C4-2B (cell line): ENCODE measurements around the gene SLC16A10.

Experiments used
- ZFX ChIP-seq: fragments of 450-650 bp; IDR thresholded peaks from 2 replicates; pipeline ENCODE4 v1.6.1; 2017
- TF ChIP-seq, protein P1 (sequence below): fragments of 450-650 bp; conservative IDR thresholded peaks from 2 replicates; pipeline ENCODE4 v1.5.1; 2017; ENCODE audit warnings: mild to moderate bottlenecking

DNA sequence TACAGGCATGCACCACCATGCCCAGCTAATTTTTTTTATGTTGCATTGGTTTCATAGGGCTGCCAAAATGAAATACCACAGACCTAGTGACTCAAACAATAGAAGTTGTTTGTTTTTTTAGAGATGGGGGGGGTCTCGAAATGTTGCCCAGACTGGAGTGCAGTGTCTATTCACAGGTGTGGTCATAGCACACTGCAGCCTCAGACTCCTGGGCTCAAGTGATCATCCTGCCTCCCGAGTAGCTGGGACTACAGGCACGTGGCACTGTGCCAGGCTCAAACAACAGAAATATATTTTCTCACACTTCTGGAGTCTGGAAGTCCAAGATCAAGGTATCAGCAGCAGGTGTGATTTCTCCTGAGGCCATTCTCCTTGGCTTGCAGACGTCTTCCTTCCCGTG lies 6.6 kb upstream of the SLC16A10 start:
- TF ChIP-seq, protein P1, sequence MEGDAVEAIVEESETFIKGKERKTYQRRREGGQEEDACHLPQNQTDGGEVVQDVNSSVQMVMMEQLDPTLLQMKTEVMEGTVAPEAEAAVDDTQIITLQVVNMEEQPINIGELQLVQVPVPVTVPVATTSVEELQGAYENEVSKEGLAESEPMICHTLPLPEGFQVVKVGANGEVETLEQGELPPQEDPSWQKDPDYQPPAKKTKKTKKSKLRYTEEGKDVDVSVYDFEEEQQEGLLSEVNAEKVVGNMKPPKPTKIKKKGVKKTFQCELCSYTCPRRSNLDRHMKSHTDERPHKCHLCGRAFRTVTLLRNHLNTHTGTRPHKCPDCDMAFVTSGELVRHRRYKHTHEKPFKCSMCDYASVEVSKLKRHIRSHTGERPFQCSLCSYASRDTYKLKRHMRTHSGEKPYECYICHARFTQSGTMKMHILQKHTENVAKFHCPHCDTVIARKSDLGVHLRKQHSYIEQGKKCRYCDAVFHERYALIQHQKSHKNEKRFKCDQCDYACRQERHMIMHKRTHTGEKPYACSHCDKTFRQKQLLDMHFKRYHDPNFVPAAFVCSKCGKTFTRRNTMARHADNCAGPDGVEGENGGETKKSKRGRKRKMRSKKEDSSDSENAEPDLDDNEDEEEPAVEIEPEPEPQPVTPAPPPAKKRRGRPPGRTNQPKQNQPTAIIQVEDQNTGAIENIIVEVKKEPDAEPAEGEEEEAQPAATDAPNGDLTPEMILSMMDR = no peak
- TF ChIP-seq ZFX = no peak
